GM21381 (cell line): ENCODE measurements around the gene COL6A5.
"Not testable (repeated sequence)": the region's sequence is repeated elsewhere in the genome, so short reads cannot be mapped to it uniquely, and the experiment has no call there.

Source experiments
- ATAC-seq: cut with Tn5 transposase; IDR thresholded peaks from one replicate; pipeline ENCODE4 v1.9.1; 2021; ENCODE audit warnings: mild to moderate bottlenecking, moderate library complexity; ENCODE audit not compliant: unreplicated experiment

Gene COL6A5

GRCh38 chr3:130386604-130387263 lies 41.3 kb downstream of the COL6A5 start:
- ATAC-seq, result no peak

- ATAC-seq, result no peak
Measured at GRCh38 chr3:130389743-130390478, 44.4 kb downstream of the COL6A5 start.

GRCh38 chr3:130392266-130392665 lies 46.8 kb downstream of the COL6A5 start:
- ATAC-seq, result no peak

DNA sequence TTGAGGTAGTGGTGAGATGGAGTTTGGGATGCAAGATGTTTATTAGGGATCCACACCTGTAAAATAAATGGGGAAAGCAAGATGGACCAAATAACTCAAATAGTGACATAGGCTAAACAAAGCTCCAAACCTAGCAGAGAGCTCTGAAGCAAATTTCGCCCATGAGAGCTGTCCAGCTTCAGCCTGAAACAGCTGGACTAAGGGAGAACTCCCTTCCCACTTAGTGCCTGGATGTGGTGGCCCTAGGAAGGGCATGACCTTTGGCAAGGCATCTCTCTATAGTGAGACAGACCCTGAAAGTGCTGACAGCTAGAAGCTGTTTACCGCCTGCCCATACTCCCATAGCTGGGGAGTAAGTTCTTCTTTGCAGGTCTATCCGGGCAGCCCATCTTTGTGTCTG lies 48.1 kb downstream of the COL6A5 start:
- no peak for ATAC-seq

GRCh38 chr3:130395331-130395730 lies 49.9 kb downstream of the COL6A5 start:
- no peak for ATAC-seq

GRCh38 chr3:130395916-130396315 lies 50.4 kb downstream of the COL6A5 start:
- ATAC-seq, result no peak

- ATAC-seq, result no peak
Measured at GRCh38 chr3:130404401-130404800, 58.9 kb downstream of the COL6A5 start.

- ATAC-seq, result no peak
Measured at GRCh38 chr3:130405956-130406355, 60.5 kb downstream of the COL6A5 start.

DNA sequence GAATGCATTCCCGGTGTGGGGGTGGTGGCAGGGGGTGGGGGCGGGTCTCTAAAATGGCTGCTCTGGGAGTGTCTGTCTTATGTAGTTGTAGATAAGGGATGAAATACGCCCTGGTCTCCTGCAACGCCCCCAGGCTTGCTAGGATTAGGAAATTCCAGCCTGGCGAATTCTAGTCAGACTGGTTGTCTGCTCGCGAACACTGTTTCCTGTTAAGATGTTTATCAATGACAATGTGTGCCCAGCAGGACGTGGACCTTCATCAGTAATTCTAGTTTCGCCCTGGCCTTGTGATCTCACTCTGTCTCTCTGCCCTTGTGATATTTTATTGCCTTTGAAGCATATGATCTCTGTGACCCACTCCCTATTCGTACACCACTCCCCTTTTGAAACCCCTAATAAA lies 62.8 kb downstream of the COL6A5 start:
- ATAC-seq, result not testable (repeated sequence)

- no peak for ATAC-seq
Measured at GRCh38 chr3:130411320-130411719, 65.8 kb downstream of the COL6A5 start.

DNA sequence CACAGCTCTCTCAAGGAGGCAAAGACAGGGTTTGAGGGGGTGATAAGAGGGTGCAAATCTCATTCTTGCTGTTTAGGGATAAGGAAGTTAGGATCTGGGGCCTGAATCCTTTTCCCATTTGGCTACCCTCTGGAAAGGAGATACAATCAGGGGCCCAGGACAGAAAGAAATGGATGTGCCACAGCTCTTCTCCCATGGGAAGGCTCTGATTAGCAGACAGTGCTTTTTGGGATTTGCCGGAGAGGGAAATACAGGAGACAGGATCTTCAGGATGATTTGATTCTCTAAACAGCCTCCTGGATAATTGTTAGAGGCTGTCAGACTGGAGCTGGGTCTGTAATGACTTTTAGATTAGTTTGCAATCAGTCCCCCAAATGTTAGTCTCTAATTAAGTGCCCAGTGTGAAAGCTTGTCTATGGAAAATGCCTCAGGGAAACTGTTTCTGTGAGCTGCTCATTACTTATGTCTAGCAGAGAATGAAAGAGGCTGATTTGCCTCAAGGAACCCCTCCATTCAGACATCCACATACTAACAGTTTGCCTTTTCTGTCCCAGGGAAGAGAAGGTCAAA lies 67.6 kb downstream of the COL6A5 start:
- no peak for ATAC-seq

DNA sequence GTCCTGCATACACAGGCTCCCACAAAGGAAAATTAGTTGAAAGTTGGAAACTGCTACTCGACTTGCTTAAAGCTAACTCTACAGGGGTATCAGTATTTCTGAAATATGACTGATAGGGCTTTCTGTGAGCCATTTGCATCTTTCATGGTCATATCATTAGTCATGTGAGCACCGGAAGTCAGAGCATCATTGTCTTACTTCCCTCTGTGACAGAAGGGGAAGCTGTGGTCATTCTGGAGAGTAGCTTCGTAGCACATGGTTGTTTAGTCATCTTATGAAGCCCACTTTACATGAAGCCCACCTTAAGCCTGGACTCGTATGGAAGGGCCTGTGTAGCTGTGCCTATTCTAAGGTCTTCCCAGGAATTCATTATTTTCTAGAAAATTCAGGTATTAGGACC lies 69.0 kb downstream of the COL6A5 start:
- no peak for ATAC-seq

DNA sequence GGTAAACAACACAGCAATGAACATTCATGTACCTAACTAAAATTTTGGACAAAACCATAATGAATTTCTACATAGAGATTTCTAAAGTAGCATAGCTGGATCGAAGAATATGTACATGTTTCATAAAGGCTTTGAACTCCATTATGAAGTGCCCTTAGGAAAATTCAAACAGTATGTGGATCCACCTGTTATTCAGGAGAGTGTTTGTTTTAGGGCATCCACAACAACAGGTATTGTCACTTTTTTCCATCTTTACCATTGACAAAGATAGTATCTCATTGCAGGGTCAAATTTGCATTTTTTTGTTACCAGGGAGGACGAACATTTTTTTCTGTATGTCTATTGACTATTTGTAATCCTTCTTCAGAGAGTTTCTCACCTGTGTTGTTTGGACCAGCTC lies 75.0 kb downstream of the COL6A5 start:
- ATAC-seq, result no peak

DNA sequence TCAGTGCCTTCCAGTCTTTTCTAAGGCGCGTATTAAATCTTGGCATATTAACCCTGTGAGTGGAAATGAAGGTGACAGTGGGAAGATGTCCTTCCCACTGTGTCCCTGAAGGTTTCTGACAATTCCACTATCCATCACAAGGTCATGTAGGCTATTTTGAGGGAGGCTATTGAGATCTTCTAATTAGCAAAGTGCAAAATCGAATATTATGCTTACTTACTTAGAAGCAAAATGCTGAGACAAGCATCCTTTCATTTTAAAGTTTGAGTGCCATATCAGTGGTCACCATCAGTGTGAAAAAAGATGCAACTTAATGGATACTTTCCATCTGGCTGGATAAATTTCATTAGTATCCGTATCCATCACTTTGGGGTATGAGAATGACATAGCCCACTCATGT lies 77.6 kb downstream of the COL6A5 start:
- no peak for ATAC-seq

GRCh38 chr3:130424837-130425236 lies 79.4 kb downstream of the COL6A5 start:
- ATAC-seq, result no peak

GRCh38 chr3:130425484-130425883 lies 80.0 kb downstream of the COL6A5 start:
- no peak for ATAC-seq

DNA sequence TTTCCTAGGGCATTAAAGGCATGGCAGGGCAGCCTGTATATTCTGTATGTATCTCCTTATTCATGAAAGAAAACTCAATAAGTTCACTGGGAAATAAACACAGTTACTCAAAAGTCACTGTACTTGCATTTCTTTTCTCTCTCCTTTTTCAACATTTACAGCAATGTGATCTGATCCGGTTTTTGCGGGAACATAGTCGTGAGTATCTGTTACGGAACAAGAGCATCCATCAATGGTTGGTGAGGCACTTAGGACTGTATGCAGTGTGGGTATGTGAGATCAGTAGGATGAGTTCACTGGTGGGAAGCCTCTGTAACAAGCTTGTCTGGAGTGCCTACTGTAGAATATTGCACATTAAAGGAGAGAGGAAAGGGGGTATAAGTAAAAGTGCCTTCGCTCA lies 80.7 kb downstream of the COL6A5 start:
- ATAC-seq, result no peak

- ATAC-seq, result no peak
Measured at GRCh38 chr3:130428871-130429712, 83.6 kb downstream of the COL6A5 start.

DNA sequence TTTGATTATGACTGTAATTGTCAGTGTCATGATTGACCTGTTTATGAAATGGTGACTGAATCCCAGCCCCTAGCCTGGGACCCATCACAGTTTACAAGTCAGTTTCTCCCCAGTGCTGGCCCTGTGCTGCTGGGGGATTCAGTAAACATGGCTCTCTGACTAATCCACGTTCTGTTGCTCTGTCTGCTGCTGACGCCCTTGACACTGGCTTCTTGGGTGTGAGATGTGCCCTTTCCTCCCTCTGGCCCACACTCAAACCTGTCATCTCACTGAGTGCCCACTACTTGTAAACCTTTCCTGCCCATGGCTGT lies 84.2 kb downstream of the COL6A5 start:
- no peak for ATAC-seq

DNA sequence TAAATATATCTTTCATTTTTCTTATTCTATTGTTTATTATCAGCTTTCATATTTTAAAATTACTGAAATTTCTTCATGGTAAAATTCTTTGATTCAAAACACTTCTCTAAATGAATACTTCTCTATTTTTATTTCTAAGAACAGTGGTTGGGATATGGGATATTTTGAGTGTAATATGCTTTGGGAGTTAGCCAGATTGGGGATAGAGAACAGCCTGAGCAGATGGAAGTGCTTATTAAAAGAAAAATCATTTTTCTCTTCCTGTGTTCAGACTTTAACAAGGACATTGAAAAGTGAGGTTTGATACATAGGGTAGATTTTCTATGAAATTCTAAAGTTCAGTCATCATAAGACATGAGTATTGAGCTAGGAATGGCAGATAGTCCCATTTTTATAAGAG lies 84.8 kb downstream of the COL6A5 start:
- ATAC-seq, result no peak

GRCh38 chr3:130432086-130432485 lies 86.6 kb downstream of the COL6A5 start:
- ATAC-seq, result not testable (repeated sequence)

DNA sequence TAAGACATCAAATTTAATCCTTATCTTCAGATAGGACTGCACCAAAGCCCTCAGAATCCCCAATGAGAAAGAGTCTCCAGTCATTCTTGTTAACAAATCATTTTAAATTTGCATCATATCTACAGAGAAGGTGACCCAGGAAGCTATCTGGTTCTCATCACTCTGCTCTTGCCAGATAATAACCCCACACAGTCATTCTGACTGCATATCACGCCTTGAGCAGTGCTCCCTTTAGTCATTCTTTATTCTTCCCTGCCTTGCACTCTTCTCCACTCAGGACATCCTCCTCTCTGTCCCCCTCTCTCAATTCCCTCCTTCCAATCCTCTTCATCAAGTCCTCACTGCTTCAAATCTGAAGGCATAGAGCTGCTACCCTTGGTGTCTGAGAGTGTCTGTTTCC lies 87.8 kb downstream of the COL6A5 start:
- no peak for ATAC-seq
